NCI-H2196 (cell line): ENCODE results near the gene COL4A3.
A peak's percentile ranks its signal among the peaks of the same experiment; 100 is the strongest.

ENCODE experiments used
- DNase-seq: peaks from one replicate; lab custom pipeline; 2025; ENCODE audit not compliant: unreplicated experiment; lab: John Stamatoyannopoulos, UW

Gene COL4A3

DNA sequence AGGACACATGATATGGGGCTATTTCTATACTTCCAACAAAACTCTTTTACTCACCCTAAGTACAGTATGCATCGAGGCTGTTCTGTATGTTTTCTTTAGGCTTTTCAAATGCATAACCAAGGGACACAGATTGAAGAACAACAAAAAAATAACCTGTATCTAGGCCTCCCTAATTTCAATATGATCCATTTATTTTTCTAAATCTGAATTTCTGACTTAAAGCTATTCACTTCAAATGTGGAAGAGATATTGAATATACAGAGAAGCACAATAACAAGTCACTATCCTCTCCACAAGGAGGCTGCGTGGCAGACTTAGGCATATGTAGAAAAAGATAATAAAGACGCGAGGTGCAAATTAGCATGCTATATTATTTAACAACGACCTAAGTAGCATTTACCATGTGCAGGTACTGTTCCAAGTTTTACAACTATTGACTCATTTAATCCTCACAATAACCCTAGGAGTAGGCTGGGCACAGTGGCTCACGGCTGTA is 121.4 kb downstream of the COL4A3 start:
- no peak for DNase-seq

DNA sequence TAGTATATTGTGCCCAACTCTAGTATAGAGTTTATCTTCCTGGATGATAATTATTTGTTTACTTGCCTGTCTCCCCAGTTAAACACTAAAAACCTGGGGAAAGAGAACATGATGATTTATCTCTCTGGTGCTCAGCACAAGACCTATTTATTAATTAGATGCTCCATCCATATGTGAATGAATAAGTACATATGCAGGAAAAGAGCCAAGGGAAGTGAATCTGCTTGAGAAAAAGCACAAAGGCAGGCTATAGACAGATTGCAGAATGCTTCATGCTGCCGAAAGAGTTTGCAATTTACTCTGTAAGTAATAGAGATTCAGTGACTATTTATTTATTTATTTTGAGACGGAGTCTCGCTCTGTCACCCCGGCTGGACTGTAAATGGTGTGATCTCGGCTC is 123.3 kb downstream of the COL4A3 start:
- DNase-seq: no peak

DNA sequence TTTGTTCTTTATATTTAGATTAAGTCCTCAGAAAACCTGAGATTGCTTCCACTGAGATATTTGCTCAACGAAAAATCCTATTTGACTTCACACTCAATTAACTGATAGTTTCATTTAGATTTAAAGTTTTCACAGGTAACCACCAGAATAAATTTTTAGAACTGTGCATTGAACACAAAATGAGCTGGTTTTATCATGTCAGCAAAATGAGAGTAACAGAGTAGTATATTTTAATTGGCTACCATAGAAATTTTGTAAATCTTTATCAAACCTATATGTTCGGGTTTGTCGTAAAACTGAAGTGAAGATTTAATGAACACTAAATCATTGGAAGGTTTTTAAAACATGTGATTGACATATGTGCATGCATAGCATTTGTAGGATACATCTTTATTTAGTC is 127.9 kb downstream of the COL4A3 start:
- DNase-seq: no peak

DNA sequence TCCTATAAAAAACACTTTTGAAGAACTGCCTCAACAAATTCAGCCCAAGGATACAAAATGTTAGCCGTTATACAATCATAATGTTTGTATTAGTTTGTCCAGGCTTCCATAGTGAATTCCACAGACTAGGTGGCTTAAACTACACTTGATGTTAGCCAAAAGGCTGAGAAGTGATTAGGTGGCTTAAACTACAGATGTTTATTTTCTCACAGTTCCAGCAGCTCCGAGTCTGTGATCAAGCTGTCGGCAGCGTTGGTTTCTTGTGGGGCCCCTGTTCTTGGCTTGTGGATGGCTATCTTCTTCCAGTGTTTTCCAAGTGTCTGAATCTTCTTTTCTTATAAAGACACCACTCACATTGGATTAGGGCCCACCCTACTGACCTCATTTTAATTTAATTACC is 129.1 kb downstream of the COL4A3 start:
- DNase-seq: no peak

DNA sequence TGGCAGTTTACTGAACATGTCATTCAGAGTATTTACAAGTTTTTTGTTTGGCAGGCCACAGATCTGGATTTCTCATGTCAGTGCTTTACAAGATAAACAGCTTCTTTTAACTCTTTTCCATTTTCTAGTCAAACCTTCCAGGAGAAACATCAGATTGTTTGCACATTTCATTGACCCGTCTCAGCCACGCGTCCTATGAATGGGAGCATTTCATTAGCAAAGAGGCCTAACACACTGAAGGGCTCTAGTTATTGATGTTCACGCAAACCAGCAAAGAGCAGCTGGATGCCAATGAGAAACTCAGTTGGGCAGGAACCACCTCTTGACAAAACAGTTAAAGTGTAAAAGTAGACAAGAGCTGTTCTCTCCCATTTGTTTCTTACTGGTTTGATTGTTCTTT is 131.4 kb downstream of the COL4A3 start:
- no peak for DNase-seq

DNA sequence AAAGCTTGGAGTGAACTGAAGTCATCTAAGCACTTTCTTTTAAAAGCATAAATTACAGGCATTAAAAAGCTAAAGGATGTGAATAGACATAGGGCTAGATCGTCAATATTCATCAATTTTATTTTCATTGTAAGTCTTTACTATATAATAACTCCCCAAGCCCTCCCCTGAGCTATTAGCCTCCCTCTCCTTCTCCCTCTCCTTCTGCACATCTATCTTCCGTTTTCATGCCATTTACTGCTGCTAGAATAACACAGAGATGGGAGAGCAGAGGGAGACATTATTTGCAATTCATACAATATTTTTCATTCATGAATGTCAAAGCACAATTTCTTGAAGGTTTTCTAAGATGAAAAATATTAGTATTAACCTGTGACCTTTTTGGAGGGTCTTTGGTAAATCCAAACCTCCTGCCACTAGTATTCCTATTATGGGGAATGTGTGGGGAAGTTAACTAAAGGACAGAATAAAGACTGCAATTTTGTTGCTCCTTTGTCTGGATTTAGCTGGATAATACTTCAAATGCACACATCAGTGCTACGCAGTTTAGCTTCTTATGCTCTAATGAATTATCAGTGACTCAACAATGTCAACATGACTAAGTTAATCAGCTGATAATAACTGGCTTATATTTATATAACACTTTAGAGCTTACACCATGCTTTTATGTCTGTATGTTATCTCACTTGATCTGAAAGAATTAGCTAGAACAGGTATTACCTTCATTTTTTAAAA is 132.4 kb downstream of the COL4A3 start:
- DNase-seq: no peak

DNA sequence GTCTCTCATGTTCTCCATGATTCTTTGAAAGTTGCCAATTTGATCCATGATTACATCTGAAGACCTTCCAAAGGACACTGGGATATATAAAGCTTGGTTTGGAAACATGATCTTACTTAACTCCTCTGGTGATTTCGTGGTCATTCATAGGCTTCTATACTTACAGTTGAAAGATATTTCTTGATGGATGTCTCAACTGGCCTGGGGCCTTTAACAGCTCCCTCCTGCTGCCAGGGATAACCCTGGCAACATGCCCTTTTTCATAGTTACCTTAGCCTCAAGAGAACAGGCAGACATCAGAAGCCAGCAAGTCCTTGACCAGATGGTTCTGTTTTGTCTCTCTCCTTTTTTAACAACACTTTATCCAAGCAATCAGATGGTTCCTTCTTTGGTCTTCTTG is 137.1 kb downstream of the COL4A3 start:
- DNase-seq: no peak

DNA sequence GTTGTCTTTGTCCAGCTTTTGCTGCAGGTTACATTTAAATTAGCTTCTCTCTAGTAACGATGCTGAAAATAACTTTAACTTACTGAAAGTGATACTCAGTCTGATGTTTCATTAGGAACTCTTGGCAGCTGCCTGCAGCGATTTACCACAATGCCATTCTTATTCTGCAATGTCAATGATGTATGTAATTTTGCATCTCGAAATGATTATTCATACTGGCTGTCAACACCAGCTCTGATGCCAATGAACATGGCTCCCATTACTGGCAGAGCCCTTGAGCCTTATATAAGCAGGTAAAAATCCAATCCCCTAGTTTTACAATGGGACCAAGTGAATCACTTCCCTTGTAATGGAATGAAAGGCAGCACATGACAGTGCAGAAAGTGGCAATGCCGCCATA is 144.4 kb downstream of the COL4A3 start:
- DNase-seq: no peak

DNA sequence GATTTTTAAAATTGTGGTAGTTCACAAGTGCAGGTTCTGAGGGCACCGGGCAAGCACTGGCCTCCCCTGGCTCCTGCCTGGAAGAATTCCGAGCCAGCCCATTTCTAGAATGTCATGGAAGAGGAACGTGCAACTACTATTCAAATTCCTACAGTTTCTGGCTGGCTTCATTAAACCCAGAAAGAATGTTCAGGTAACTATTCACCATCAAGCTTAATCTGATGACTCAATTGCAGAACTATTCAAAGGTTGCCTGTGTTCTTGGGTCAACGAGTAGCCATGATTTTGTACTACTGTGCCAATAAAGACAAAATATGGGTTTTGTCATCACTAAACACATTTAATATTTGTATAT is 146.3 kb downstream of the COL4A3 start:
- no peak for DNase-seq

DNA sequence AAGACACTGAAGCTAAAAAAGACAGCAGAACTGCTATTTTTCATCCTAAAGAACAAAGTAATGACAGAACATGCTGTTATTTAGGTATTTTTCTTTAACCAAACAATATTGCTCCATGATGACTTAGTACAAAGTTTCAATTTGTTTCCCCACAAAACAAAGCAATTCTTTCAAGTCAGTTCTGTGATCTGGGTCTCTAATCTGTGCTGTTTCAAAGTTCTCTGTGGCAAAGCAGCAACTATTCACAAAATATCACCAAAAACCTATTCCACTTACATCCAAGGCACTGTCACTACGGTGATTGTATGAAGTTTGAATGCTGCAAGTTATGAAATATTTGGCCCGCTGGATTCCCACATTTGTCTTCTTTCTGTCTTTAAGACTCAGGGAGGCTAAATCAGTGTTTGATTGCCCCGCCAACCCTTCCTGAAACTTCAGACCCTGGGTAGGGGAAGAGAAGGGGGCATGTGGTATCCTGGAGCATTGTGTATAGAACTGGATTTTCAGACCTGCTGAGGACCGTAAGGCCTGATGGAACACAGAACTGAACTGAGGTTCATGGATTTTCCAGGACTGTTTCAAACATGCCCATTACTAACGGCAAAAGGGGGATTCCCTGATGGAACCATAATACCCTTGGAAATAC is 147.6 kb downstream of the COL4A3 start:
- DNase-seq: no peak

DNA sequence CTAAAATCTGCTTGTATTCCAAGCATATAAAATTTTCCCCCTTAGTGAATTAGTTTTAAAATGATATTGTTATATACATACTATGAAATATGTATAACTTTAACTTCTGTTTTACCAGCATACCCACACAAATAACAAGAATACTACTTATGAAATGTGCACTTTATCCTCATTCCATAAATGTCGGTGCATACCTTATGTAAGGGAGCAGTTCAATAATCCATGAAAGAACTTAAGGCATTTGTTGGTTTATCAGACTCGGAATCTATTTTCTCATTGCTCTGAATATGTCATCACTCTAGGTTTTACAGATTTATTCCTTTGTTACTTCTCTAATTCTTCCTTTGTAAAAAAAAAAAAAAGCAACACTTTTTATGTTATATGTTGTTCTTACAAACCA is 148.2 kb downstream of the COL4A3 start:
- no peak for DNase-seq

DNA sequence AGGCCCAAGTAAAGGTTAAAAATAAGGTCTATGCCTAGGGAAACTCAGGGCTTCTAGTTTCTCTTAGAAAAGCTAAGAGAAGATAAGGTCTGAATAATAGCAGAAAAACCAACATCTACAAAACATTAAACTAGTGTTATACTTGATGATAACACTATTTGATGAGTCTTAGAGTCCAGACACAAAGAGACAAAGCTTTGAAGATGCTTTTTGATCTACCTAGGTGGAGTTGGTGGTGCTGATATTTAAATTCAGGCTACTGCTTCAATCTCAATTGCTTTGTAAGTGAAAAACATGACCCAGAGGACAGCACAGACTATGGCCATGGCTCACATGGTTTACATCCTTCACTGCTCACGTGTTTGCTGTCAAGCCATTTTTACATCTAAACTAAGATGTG is 148.9 kb downstream of the COL4A3 start:
- DNase-seq: no peak

DNA sequence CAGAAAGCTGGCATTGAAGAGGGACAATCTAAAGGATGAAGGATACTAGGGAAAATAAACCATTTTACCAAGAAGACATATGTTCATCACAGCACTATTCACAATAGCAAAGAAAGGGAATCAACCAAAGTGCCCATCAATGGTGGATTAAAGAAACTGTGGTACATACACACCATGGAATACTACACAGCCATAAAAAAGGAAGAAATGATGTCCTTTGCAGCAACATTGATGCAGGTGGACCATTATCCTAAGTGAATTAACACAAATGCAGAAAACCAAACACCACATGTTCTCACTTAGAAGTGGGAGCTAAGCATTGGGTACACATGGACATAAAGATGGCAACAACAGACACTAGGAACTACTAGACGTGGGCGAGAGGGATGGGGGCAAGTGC is 153.4 kb downstream of the COL4A3 start:
- DNase-seq: no peak

DNA sequence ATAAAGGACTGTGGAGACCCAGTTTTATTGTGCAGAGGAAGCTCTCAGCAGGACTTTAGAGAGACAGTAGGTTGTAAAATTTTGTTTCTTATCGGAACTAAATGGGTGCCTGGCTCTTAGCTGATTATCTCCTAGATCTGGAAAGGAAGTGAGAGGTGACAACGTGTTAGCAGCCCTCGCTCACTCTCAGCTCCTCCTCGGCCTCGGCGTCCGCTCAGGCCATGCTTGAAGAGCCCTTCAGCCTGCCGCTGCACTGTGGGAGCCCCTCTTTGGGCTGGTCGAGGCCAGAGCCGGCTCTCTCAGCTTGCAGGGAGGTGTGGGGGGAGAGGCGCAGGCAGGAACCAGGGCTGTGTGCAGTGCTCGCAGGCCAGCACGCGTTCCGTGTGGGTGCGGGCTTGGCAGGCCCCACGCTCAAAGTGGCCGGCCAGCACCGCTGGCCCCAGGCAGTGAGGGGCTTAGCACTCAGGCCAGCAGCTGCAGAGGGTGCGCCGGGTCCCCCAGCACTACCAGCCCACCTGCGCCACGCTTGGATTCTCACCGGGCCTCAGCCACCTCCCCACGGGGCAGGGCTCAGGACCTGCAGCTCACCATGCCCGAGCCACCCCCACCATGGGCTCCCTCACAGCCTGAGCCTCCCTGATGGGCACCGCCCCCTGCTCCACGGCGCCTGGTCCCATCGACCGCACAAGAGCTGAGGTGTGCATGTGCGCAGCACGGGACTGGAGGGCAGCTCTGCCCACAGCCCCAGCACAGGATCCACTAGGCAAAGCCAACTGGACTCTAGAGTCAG is 156.1 kb downstream of the COL4A3 start:
- no peak for DNase-seq

DNA sequence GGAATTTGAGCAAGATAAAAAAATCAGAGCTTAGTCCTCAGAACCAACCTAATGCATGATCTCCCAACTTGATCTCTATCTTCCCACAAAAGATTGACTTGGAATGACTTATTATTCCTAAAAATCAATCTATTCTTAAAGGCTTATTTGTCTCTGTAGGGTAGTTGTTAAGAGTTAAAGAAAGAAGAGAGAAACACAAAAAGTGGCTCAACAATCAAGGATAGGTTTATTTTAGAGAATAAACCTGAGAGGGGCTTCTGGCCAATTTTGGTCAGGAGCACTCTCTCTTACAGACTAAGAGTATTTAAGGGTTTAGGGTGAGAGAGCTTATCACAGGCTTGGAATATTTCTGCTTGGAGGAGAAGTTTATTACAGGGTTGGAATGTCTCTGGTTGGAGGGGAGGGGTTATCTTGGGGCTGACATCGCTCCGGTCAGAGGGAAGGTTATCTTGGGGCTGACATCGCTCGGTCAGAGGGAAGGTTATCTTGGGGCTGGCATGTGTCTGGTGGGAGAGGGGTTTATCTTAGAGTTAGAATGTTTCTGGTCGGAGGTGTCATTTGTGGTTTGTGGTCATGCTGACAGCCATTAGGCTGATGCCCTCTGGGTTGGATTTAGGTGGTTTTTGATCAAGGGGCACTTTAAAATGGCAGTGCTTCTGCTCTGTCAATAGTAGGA is 158.2 kb downstream of the COL4A3 start:
- no peak for DNase-seq

DNA sequence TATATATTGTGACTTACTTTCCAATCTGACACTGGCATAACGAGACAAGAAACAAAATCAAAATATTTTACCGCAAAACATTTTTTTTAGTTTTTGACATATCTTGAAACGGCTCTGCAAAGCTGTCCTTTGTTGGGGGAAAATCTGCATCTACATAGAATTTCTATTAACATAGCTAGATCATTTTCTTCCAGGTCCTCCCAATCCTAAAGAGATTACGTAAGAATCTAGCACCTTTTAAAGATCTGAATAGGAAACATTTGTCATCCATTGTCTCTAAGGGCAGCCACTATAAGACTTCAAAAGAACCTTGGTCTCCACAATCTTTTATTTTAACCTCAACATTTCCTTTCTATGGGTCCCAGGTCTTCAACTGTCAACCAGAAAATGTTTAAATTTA is 159.4 kb downstream of the COL4A3 start:
- no peak for DNase-seq

DNA sequence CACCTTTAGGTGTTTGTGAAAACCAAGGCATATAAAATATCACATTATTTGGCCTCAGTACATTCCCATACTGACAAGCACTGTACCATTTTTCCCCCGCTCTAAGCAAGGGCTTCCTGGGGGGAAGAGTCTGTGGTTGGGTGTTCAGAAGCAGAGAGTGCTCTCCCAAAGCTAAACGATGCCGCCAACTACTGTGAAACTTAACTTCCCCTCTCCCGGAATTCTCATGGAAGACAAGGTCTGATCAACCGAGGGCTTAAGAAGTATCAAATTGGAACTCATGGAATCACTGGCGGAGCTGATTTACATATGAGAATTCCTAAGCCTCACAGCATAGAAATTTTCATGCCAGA is 160.2 kb downstream of the COL4A3 start:
- peak; percentile 58 for DNase-seq

DNA sequence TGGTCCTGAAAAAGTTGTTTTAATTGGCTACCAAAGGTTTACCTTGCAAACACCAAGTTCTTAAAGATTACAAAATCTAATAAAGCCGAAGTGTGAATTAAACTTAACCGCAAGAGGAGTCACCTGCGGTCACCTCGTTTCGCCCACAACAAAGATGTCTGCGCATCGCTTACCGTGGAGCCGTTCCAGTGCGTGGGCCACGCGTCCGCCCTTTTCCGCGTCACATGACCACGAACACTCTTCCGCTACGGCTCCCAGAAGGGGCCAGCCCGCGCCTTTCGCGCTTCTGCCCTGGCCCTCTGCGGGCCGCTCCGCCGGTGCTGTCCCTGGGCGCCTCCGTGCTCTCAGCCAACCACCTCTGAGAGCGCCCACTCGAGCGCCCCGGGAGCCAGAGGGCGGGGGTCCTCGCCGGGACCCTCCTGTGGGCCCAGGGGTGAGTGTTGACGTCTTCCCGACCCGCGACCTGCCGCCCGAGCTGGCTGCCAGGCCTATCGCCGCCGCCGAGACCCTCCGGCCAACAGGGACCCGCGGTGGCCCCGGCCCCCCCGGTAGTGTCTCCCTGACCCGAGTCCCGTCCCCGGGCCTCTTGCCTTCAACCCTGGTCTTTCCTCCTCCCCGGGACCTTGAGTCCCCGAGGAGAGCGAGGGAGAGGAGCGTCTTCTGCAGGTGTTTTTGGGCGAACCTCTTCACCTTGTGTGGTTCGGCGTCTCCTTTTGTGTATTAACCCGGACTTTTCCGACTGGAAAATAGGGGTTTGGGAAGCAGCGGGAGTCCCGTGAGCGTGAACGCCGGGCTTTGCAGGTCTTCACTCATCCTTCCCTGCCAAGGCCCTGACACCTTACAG is 160.8 kb downstream of the COL4A3 start, which contains the start of gene MFF:
Gene MFF (plus strand): TSS at position 257 of the 844 bp plus-strand sequence. CDS start 5,415 bp downstream, outside the sequence.
- peak; percentile 92 for DNase-seq

DNA sequence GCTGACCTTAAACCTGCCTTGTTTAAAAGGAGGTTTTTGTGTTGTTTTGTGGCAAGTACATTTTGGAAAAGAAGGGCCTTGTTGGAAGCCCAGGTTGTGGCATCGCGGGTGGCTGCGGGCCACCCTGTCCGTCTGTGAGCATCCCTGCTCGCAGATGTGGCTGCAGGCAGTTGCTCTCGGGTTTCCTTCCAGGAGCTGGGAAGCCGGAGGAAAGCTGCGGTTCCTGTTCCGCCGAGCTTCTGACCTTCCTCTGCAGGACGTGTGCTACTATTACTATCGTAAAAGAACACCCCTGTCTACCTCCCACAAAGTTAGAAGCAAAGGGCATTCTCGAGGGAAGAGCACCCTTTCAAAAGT is 161.4 kb downstream of the COL4A3 start:
- no peak for DNase-seq

DNA sequence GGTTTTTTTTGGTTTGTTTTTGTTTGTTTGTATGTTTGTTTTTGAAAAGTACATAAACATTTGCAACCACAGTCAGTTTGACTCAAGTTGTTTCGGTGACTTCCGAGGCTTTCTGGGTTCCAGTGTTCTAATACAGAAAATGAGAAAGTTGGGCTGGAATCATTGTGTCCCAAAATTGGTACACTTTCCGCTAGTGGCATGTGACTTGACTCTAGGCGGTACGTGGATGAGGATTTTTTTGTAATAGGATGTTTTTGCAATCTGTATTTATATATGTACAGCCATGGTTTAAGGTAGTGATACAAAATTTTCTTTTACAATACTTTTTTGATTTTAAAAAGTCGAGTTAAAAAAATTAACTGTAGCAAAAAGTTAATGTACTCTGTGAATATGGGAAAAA is 162.4 kb downstream of the COL4A3 start:
- no peak for DNase-seq

DNA sequence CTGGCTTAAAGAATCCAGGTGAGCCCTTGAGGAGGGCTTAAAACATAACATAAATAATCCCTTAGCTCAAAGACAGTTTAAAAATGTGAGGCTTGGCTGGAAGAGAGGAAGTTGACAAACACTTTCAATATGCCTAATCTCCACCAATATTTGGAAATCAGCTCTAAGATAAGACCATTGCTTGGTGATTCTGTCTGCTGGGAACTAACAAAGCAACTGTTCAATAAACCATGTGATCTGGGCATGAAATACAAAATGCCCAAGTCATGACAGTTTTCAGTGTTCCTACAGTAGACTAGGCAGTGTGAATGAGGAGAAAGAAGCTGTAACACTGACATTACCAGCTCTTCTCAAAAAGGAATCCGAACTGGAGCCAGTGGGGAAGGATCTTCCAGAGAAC is 171.3 kb downstream of the COL4A3 start:
- DNase-seq: no peak
